ENCODE measurements around the gene CHST3.
"Not testable (repeated sequence)": the region's sequence is repeated elsewhere in the genome, so short reads cannot be mapped to it uniquely, and the experiment has no call there.

CHST3 gene, protein sequence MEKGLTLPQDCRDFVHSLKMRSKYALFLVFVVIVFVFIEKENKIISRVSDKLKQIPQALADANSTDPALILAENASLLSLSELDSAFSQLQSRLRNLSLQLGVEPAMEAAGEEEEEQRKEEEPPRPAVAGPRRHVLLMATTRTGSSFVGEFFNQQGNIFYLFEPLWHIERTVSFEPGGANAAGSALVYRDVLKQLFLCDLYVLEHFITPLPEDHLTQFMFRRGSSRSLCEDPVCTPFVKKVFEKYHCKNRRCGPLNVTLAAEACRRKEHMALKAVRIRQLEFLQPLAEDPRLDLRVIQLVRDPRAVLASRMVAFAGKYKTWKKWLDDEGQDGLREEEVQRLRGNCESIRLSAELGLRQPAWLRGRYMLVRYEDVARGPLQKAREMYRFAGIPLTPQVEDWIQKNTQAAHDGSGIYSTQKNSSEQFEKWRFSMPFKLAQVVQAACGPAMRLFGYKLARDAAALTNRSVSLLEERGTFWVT

DNA sequence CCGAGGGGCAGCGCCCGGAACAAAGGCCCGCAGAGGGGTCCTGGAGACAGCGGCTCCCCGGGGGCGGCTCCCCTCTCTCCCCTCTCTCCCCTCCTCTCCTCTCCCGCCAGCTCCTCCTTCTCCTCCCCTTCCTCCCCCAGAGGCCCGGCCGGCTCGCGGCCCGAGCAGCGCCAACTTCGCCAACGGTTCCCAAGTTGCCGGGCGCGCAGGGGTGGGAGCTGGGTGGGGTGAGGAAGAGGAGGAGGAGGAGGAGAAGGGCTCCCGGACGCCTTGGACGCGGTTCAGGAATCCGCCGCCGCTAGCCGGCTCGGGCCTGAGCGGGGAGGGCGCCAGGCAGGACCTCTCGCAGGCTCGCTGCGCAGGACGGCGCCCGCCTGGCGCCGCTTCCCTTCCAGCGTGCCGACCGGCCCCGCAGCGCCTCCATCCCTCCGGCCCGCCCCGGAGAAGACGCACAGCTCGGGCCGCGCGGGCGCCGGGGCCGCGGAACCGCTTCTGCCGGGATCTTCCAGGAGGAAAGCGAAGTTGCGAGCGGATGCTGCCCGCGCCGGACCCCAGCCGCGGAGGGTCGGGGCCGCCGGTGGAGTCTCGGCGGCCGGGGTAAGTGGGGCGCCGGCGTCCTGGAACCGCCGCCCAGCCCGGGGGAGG, at the start of gene CHST3:
Gene CHST3 (plus strand): TSS at position 298 of the 645 bp plus-strand sequence. CDS start 41,448 bp downstream, outside the sequence.
- in situ Hi-C loops (cut with MboI; ENCODE audit: low sequenced_read_pairs, unreplicated experiment), result no loop called here
- TF ChIP-seq, protein P1, sequence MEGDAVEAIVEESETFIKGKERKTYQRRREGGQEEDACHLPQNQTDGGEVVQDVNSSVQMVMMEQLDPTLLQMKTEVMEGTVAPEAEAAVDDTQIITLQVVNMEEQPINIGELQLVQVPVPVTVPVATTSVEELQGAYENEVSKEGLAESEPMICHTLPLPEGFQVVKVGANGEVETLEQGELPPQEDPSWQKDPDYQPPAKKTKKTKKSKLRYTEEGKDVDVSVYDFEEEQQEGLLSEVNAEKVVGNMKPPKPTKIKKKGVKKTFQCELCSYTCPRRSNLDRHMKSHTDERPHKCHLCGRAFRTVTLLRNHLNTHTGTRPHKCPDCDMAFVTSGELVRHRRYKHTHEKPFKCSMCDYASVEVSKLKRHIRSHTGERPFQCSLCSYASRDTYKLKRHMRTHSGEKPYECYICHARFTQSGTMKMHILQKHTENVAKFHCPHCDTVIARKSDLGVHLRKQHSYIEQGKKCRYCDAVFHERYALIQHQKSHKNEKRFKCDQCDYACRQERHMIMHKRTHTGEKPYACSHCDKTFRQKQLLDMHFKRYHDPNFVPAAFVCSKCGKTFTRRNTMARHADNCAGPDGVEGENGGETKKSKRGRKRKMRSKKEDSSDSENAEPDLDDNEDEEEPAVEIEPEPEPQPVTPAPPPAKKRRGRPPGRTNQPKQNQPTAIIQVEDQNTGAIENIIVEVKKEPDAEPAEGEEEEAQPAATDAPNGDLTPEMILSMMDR (IDR thresholded peaks at IDR 0.05; ENCODE audit: borderline replicate concordance, control extremely low read depth, extremely low read depth, insufficient read depth, missing control alignments), result no peak
- DNase-seq (ENCODE audit: low spot score), result peak; percentile 62

DNA sequence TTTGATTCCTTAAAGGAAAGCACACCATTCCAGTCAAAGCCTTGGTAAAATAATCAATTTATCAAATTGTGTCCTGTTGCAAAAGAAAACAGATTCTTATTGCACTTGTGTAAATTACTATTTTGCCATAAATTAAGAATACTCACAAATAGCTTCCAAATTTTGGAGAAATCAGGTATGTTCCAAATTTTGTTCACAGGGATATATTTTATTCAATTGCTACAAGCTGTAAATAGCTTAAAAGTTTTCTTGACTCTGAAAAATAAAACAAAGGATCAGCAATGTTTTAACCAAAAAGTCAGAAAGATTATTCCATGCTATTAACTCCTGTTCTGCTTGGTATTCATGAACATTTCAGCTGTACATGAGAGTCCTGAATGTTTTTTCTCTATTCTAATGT, 47.4 kb upstream of the CHST3 start:
- TF ChIP-seq, protein P1 (IDR thresholded peaks at IDR 0.05; ENCODE audit: borderline replicate concordance, control extremely low read depth, extremely low read depth, insufficient read depth, missing control alignments), result no peak
- DNase-seq (ENCODE audit: low spot score), result no peak
- in situ Hi-C loops (cut with MboI; ENCODE audit: low sequenced_read_pairs, unreplicated experiment), result no loop called here

DNA sequence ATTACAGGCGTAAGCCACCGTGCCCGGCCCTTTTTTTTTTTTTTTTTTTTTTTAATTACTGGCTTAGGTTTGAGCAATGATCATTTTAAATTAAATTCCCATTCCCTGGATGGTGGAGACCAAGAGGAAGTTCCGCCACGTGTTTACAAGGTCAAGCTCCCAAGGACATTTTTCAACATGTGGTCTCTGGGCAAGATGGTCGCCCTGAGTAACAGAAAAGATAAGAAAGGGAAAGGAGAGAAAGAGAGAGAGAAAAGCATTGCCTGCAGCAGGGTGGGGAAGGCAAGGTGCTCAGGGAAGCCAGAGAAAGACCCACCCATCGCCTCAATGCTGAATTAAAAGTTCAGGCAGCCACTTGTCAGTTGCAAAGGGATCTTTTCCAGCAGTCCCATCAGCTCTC, 45.2 kb upstream of the CHST3 start:
- in situ Hi-C loops (cut with MboI; ENCODE audit: low sequenced_read_pairs, unreplicated experiment), result no loop called here
- no peak for DNase-seq (ENCODE audit: low spot score)
- TF ChIP-seq, protein P1 (IDR thresholded peaks at IDR 0.05; ENCODE audit: borderline replicate concordance, control extremely low read depth, extremely low read depth, insufficient read depth, missing control alignments), result no peak

DNA sequence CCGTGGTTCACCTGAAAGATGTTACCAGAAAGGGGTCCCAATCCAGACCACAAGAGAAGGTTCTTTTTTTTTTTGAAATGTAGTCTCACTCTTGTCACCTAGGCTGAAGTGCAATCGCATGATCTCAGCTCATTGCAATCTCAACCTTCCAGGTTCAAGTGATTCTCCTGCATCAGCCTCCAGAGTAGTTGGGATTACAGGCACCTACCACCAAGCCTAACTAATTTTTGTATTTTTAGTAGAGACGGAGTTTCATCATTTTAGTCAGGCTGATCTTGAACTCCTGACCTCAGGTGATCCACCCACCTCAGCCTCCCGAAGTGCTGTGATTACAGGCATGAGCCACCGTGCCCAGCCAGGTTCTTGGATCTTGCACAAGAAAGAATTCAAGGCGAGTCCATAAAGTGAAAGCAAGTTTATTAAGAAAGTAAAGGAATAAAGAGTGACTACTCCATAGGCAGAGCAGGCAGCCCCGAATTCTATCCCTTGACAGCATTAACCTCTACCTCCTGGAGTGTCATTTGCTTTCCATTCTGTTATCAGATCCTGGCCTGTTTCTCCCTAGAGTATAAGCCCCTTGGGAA, 44.1 kb upstream of the CHST3 start:
- DNase-seq (ENCODE audit: low spot score); in situ Hi-C loops (cut with MboI; ENCODE audit: low sequenced_read_pairs, unreplicated experiment): not testable (repeated sequence)

DNA sequence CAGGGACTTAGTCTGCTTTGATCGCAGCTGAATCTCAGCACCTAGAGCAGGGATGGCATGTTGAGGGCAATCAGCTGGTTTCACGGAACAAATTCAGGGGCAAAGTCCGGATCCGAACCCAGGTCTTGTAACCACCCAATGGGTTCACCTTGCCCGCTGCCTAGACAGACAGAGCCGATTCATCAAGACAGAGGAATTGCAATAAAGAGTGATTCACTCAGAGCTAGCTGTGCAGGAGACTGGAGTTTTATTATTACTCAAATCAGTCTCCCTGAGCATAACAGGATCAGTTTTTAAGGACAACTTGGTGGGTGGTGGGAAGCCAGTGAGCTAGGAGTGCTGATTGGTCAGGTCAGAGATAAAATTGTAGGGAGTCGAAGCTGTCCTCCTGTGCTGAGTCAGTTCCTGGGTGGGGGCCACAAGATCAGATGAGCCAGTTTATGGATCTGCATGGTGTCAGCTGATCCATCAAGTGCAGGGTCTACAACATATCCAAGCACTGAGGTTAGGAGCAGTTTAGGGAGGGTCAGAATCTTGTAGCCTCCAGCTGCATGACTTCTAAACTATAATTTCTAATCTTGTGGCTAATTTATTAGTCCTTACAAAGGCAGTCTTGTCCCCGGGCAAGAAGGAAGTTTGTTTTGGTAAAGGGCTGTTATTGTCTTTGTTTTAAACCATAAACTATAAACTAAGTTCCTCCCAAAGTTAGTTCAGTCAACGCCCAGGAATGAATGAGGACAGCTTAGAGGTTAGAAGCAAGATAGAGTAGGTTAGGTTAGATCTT, 43.5 kb upstream of the CHST3 start:
- DNase-seq (ENCODE audit: low spot score), result no peak
- TF ChIP-seq, protein P1 (IDR thresholded peaks at IDR 0.05; ENCODE audit: borderline replicate concordance, control extremely low read depth, extremely low read depth, insufficient read depth, missing control alignments), result no peak
- in situ Hi-C loops (cut with MboI; ENCODE audit: low sequenced_read_pairs, unreplicated experiment), result no loop called here

DNA sequence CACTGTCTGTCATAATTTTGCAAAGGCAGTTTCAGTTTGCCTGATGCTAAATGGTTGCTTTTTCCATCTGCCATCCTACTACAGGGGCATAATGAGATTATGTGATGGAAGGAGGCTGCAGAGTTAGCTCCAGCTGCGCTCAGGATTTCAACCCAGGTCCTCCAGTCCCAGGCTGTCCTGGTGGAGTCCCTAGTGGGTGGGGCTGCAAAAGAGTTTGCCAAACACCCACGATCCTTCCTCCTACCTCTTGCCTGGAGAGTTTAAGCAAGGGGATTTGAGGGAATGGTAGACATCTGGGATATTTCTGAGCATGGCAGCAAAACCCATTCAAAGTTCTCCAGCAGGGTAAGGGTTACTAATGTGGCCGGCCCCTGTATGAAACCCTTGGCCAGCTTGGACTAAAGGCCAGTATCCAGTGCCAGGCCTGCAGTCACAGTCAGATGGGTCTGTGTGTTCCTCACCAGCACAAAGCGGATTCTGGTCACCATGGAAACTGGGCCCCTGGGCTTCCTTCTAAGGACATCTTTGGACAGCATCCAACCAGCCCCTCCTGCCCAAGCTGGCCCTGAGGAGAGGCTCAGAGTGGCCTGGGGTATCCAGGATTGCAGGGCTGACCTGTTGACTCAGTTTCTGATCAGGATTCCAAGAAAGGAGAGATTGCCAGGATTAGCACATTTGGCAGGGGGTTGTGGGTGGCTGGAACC, 42.7 kb upstream of the CHST3 start:
- in situ Hi-C loops (cut with MboI; ENCODE audit: low sequenced_read_pairs, unreplicated experiment), result no loop called here
- TF ChIP-seq, protein P1 (IDR thresholded peaks at IDR 0.05; ENCODE audit: borderline replicate concordance, control extremely low read depth, extremely low read depth, insufficient read depth, missing control alignments), result no peak
- DNase-seq (ENCODE audit: low spot score), result no peak

Measured in GM13976 (cell line).